Activated CD4-positive, CD25-positive, alpha-beta regulatory T cell treated with anti-CD3 and anti-CD28 coated beads, Interleukin-2, amount 50 U/mL, for 24 hours (primary cell): ENCODE results near the gene FER.
"Not testable (repeated sequence)": the region's sequence is repeated elsewhere in the genome, so short reads cannot be mapped to it uniquely, and the experiment has no call there.

ENCODE experiments used
- ATAC-seq, 2 donors: fragments of 150-1000 bp; cut with Tn5 transposase; one replicate each; pipeline ENCODE4 v1.10.0; 2021; ENCODE audit warnings: mild to moderate bottlenecking in 1 of 2, moderate library complexity in 1 of 2

Gene FER

DNA sequence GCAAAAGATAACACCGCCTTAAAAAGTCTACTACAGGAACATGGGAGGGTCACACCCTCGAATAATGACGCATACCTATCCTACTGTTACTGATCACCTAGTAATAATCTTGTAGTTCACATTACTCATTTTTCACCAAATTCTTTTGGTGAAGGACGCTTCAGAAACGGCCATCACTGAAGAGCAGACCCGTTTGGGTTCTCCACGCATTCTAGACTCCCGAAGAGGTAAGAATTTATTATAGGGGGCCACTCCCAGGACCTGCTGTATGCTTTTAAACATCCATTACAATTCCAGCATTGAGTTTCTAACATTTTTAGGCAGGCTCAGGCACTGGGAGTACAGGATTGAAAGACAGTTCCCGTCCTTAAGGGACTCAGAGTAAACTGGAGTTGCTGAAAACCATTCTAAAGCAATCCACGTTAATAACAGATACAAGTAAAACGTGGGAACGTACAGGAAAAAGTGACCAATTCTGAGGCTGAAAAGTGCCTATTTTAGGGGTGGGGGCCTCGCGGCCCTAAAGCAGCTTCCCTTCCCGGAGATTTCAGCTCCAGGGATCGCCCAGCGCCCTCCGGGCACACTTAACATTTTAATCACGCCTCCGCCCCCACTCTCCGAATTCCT, at the start of gene FER:
TSS of gene FER (plus strand) at position 124 of the 627 bp plus-strand sequence. CDS start 50,286 bp downstream, outside the sequence.
- ATAC-seq: peak; percentile 50 to 56

DNA sequence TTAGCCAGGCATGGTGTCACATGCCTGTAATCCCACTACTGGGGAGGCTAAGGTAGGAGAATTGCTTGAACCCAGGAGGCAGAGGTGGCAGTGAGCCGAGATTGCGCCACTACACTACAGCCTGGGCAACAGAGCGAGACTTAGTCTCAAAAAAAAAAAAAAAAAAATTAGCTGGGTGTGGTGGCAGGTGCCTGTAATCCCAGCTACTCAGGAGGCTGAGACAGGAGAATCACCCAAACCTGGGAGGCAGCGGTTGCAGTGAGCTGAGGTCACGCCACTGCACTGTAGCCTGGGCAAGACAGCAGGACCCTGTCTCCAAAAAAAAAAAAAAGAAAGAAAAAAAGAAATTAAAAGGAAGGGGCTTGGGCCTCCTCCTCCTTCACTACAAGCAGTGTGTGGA, 47.3 kb upstream of the FER start:
- ATAC-seq: not testable (repeated sequence)

DNA sequence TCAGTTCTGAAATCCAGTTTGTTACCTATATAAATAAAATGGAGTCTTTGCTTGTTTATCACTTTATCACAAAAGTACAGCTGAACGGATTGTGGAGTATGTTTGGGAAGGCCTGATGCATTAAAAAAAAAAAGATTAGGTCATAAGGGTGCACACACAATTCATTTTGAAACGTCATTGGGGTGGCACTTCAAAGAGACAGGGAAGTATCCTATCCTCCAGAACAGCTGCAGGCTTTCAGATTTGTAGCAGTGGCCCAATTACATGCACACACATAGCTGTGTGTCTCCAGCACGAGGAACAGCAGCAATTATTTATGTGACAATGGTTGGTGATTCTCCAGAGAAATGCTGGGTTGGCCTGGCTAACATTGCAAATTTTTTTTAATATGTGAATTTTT, 46.8 kb upstream of the FER start:
- ATAC-seq: no peak

DNA sequence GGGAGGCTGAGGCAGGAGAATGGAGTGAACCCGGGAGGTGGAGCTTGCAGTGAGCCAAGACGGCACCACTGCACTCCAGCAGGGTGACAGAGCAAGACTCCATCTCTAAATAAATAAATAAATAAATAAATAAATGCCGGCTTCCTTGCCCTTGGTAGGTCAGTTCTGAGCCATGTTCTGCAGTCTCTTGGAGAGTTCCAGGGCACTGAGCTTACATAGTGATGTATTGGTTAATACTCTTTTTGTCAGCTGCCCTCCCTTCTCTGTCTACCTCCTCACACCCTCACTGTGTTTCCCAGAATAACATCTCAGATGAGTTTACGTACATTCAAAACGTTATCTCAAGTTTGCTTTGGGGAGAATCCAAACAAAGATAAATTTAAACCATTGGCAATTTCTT, 45.2 kb upstream of the FER start:
- no peak for ATAC-seq

DNA sequence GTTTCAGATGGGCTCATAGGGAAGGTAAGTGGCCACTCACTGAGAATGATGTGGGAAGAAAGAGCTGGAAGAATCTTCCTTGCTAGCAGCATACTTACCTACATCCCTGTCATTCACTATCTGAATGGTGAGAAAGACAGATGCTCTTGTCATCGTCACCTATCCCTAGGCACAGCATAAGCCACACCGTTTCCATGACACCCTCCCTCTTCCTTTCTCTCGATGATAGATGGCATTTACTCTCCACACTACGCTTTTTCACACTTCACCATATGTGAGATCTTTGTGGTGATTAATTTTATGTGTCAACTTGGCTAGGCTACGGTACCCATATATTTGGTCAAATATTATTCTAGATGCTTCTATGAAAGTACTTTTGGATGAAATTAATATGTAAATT, 44.4 kb upstream of the FER start:
- ATAC-seq: no peak

DNA sequence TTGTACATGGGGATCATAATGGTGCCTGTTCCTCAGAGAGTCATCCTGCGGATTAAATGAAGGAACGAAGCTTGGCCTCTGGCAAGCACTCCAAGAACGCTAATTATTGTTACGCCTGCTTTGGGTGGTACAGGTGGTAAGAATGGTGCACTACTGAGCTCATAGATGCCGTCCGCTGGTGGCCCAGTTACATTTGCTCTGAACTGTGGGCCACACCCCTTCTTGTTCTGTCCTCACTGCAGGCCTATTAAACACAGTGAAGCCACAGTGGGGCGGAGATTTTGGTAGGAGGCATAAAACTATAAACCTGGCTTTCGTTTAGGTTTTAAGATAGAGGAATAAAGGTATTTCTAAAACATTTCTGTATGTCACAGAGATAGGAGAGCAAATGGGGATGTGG, 40.6 kb upstream of the FER start:
- ATAC-seq: no peak

DNA sequence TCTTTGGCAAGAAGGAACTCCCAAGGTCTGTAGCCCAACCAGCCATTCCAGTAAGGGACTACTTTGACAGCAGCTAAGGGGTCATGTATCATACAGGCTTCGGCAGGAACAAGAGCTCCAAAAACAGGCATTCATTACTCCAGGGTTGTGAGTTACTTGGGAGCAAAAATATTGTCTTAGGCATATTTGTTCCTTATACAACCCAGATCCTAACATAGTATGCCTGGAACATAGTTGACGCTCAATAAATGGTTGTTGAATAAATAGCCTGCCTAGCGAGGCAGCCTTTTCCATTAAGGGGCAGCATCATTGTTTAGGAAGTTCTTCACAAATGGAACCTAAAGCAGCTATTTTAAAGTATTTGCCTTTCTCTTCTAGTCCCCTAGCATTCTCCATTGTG, 35.8 kb upstream of the FER start:
- ATAC-seq: no peak

DNA sequence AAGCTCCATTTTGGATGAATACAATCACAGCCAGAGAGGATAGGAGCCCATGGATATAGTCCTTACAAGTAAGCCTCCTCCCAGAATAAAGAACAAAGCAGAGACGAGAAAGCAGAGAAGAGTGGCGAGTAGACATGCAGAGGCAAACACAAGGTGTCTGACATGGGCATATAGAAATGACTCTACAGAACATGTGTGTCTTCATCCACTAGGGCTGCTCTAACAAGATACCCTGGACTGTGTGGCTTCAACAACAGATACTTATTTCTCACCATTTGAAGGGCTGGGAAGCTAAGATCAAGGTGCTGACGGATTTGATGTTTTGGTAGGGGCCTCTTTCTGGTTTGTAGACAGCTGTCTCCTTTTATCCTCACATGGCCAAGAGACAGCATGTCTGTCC, 32.3 kb upstream of the FER start:
- no peak for ATAC-seq

DNA sequence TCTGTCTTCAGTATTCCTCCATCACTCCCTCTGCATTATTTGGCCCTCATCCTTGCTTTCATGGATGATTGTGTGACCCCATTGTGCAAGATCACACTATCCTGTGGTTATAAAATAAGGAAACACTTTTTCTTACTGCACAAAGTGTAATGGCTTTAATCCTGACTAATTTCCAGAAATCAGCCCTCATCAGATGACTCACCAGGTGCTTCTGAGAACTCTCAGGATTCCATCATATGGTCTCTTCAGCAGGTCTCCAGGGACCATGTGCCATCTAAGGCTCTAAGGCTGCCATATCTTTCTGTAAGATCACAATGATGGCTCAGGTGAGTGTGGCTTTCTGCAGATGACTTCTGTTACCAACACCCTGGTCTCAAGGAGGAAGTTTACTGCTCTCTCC, 27.3 kb upstream of the FER start:
- peak; percentile 20 to 38 for ATAC-seq

DNA sequence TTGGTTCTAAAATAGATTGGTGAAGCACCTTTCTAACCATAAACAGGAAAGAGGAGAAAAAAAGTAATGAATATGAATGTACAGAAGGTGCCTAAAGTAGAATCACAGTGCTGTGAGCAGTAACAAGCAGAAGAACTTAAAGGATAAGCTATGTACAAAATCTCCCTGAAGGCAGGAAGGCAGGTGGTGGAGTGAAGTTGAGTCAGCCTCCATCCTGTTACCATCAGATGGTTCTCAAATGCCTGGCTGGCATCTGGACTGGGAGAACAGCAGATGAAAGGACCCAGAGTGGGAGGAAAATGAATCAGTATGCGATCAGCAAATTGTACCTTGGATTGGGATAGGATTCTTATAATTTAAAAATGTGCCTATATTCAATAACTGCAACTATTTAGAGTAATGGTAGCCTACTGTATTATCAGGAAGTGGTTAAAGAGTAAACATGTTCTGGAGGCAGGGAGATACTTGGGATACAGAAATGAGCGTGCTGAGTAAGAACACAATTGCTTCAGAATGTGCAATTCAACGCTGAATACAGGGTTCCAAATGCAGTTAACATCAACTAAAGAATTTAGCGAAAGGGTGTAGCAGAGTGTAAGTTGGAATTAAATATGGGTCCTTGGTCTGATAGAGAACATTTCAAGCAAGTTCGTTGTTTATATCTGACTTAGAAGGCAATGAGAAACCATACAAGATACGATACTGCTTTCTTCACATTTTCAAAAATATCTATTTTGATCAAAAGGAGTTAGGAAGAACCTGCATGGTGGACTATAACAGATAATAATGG, 21.1 kb upstream of the FER start:
- no peak for ATAC-seq

DNA sequence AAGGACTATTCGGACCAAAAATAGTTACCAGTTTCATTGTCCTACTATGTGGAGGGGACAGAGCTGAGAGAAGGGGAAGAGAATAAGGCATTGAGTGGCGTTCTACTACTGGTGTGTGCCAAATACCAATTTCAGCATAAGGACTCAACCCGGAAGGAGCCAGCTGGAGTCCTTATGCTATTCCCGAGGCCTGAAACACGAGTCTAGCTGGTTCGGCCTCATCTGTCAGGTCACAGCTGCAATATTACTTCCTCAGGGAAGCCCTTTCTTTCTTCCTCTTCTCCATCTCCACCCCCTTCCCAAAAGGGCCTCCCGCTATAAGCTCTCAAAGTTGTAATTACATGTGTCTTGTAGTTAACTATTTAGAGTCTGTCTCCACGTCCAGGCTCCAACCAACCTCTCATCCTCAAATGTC, 20.5 kb upstream of the FER start:
- no peak for ATAC-seq

DNA sequence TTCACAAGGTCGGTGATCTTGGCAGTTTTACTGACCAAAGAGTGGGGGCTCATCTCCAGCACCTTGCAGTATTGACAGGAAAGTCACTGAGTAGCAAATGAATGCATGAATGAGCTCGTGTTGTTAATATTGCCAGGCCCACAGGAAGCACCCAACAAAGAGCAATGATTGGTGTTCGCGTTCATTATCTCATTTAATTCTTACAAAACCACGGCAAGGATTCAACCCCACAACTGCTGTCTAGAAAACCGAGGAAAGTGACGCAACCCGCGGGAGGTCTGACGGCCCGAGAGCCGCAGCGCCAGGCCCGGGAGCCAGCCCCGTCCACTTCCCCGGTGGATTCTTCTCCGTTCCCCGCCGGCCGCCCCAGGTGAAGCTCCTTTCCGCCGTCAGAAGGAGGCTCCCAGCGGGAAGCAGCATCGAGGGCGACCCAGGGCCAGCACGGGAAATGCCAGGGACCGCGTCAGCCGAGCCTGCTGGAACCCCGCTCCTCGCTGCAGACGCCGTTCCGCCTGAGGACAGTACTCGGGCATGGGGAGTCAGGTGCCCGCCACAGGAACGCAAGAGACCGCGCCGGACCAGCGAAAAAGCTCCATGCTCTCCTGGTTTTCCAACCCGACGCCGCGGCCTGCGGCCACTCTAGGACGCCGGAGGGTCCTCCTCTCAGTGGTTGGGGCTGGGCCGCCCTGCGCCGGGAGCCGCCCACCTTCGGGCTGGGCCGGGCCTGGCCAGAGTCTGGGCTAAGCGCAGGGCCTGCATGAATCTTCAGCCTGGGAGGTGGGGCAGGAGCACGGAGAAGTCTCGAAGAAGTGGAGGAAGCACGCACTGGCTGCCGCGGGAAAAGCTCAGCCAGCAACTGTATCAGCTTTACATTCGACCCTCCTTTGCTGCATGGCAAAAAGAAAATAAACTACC, 19.8 kb upstream of the FER start:
- ATAC-seq: peak; percentile 81 to 82

DNA sequence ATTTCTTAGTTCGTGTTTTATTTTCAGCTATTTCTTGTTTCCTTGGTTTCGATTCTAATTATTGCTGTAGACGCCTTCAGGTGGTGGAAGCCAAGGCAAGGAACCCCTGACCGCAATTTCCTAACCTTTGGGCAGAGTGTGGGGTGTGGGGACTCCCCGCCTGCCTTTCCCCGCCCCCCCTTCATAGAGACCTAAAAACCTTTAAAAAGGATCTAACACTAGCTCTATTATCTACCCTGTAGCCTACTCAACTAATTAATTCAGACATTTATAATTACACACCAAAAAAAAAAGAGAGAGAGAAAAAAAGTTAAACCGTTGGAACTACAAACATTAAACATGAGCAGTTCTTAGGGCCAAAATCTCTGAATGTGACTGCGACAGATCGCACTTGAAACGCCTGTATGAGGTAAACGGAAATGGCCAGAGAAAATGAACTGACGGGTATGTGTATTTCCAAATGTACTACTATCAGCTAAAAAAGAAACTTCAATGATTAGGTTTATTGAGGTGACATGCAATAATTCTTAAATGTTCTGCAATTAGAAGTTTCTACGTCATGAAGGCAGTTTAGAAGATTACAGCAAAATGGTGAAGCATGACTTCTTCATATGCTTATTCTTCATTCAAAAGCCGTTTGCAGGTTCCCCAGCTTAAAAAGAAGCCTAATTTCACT, 19.0 kb upstream of the FER start:
- peak; percentile 55 to 60 for ATAC-seq

DNA sequence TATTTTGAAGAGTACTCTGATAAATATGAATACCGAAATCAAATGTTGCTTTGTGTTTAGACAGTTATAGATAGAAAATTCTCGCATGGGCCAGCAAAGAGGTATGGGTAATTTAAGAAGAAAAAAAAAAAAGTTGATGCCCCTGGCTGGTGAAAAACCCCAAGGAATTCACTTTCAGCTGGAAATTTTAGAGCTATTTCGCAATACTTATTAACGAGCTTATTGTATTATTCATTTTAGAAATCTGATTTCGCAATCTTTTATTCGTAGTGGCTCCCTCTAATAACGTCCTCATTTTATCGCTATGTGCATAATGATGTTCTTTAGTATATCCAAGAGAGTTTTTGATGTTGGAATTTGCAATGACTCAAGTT, 18.5 kb upstream of the FER start:
- ATAC-seq: no peak

DNA sequence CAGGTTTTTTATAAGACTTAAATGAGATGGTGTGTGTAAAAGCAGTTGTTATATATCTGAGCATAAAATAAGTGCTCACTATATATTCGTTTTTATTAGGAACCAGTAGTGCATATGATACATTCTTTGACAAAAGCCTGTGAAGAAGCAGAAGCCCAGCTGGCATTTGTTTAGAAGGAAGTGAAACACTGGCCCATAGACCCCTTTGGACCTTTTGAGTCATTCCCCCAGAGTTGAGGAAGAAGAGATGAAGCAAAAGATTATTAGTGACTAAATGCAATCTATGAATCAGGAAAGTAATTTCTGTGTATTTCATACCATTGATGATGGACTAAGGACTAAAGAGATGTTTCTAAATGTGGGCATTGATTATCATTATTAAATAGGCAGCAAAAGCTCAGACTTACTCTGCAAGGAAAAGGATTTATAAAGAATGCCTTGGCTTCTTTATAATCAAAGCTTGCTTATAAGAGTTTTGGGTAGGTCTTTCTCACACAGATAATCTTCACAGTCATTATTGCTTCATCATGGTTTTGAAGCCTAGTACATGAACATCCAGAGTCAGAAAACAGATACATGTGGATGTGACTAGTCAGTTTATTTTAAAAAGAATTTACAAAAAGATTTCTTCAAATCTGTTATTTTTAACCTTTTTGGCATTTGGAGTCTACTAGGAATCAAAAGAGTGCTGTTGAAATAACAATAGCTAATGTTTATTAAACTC, 16.9 kb upstream of the FER start:
- ATAC-seq: no peak

DNA sequence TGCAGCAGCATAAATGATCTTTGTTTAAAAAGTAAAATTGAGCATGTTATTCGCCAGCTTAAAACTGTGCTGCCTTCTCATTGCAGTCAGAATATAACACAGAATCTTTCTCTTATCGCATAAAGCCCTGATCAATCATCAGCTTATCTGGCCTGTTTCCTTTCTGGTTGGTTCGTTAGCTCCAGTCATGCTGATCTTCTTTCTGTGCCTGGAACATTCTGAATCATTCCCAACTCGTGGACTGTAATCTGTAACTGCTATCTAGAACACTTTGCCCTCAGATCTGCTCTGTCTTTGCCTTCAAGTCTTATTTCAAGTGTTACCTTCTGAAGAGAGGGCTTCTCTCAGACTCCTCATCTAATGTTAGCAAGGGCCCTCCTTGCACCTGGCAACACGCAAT, 11.9 kb upstream of the FER start:
- ATAC-seq: no peak

DNA sequence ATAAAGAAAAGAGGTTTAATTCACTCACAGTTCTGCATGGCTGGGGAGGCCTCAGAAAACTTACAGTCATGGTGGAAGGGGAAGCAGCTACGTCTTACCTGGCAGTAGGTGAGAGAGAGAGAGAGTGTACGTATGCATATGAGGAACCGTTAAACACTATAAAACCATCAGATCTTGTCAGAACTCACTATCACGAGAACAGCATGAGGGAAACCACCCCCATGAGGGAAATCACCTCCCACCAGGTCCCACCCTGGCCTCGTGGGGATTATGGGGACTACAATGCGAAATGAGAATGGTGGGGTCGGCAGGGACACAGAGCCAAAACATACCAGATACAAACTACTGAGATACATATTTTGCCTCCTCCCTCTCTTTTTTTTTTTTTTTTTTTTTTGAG, 10.8 kb upstream of the FER start:
- no peak for ATAC-seq

DNA sequence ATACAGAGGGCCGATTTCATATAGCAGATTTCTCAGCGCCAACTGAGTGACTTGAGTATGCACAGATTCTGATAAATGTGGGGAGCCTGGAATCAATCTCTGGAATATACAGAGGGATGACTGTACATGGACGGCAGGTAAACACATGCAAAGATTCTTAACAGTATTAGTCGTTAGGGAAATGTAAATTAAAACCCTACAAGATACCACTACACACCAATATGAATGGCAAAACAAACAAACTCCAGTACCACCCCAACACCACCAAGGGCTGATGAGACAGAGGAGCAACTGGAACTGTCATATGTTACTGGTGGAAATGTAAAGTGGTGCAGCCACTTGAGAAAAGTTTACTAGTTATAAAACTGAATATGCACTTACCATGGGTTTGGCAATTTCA, 8.3 kb upstream of the FER start:
- ATAC-seq: no peak

DNA sequence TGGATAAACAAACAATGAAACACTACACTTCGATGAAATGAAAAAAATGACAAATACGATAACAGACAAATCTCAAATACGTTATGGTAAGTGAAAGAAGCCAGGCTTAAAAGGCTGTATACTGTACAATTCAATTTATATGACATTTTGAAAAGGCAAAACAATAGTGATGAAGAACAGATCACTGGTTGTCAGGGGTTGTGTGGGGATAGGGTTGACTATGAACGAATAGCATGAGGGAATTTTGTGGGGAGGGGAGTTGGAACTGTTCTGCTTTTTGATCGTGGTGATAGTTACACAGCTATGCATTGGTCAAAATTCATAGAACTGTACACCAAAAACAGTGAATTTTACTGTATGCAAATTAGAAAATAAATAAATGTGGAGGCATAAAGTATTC, 7.8 kb upstream of the FER start:
- ATAC-seq: no peak

DNA sequence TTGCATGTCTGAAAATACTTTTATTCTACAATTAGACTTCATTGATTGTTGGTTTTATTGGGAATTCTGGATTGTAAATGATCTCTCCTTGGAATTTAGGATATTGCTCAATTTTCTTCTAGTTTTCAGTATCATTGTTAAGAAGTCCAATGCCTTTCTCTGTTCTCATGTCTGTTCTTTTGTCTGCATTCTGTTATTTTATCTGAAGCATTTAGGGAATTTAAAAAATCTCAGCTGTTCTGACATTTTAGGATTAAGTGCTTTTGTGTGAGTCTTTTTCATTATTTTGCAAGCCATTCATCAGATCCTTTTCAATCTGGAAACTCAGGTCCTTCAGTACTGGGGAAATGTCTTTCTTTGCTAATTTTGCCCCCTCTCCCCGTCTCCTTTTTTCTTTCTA, 4.4 kb upstream of the FER start:
- ATAC-seq: no peak

DNA sequence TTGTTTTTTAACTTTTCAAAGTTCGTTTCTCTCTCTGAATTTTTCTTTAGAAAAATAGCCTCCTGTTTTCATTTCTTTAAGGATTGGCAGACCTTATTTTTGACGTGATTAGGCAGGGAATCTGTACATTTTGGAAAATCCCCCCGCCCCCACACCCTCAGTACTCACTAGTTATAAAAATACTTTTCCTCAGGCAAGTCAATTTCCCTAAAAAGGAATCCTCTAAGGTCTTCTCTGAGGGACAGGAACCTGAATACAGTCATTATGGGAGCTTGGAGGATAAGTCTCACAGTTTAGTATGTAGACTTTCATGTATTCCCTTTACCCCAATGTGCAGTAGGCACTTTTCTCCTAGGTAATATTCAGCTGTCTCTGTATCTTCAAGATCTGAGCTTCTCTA, 3.9 kb upstream of the FER start:
- ATAC-seq: no peak

DNA sequence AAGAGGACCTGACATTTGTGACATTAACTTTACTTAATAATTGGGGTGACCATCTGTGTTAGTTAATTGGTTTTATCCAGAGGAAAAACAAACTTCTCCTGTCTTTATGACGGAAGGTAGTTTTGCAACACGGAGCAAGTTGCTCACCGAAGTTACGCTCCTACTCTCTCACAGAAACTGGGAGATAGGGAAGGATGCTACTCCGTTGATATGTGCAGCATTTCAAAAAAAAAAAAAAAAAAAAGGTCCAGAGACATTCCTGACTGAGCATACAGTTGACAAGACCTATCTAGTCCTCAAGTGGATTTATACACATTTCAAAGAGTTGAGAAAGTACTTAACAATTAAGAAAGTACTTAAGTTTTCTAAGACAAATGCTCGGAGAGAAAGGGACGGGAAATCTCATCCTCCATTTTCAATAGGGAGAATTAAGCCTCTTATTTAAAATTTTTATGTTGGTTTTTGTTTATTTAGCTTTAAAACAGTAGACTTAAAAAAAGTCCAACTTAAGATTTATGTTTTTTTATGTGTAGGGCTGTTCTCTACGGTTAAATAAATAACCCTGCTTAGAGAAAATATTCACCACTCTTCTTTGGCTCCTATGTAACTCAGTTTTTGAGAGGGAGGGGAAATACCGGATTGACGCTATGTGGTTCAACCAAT, 455 bp upstream of the FER start:
- no peak for ATAC-seq
